Activated effector memory CD4-positive, alpha-beta T cell treated with anti-CD3 and anti-CD28 coated beads, Interleukin-2, amount 50 U/mL, for 16 hours (primary cell): ENCODE data around the gene PRKCA.
A peak's percentile ranks its signal among the peaks of the same experiment; 100 is the strongest.

Experiments
- DNase-seq: peaks from one replicate; pipeline ENCODE4 v3.0.0-alpha.2; 2020

Gene PRKCA

DNA sequence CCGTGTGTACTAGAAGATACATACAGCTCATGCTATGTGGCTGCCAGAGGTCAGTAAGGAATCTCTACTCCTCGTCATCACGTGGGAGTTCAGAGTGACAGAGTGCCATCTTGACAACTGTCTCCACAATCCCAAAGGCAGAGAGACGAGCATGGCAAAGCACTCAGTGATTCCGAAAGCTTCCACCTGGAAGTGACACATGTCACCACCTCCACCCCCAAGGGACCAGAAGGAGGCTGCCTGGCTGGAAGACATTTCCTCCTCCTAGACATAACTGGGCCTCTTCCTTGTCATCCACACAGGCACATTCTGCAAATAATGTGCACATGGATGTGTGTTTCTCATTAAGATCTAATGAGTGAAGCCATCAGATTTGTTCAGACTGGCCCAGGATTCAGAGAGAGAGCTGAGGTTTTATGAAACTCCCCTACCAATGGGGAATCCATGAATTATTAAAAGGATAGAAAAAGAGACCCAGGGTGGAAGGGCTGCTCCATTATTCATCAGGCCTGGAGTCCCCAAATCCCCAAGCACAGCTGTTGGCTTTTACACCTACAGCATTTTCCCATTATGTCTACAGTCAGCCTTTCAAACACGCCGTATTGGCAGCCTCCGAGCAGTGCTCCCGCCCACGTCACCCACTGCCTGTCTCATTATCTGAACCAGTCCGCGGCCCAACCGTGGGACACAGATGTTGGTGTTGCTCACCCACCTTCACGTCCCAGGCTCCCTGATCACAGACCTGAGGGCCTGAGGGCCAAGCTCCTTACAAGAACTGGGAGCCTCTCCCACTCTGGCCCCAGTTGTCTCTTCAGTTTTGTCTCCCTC, 529.2 kb downstream of the PRKCA start:
- no peak for DNase-seq

DNA sequence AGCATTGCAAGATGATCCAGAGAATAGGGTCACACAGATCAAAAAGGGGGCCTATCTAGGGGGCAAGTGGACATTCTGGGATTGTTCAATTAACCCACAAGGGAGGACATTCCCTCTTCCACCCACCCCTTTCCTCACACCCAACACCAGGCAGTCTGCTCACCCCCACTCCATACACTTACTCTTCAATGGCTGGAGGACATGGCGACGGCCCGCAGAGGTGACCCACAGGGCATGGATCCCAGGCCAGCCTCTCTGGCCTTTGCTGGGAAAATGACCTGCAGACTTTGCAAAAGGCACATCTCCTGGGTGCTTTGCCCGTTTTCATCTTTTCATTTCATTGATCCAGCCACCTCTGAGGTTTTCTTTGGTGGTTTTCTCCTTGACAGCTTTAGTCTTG, 530.8 kb downstream of the PRKCA start:
- no peak for DNase-seq

DNA sequence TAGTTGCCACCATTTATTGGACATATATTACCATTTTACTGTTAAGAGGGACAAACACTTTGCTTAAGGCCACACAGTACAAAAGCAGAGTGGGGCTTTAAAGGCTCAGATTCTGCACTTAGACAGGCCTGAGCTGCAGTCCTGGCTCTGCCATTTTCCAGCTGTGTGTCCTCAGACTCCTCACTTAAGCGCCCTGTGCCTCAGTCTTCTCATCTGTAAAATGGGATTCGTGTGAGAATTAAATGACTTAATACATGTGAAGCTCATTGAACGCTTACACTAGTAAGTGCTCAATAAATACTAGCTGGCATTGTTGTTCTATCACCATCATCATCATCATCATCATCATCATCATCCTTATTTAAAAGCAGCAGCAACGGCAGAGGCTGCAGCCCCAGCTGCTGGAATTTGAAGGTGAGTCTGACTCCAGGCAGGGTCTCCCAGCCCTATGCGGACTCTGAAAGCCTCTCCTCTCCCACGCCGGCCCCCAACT, 532.1 kb downstream of the PRKCA start:
- no peak for DNase-seq

DNA sequence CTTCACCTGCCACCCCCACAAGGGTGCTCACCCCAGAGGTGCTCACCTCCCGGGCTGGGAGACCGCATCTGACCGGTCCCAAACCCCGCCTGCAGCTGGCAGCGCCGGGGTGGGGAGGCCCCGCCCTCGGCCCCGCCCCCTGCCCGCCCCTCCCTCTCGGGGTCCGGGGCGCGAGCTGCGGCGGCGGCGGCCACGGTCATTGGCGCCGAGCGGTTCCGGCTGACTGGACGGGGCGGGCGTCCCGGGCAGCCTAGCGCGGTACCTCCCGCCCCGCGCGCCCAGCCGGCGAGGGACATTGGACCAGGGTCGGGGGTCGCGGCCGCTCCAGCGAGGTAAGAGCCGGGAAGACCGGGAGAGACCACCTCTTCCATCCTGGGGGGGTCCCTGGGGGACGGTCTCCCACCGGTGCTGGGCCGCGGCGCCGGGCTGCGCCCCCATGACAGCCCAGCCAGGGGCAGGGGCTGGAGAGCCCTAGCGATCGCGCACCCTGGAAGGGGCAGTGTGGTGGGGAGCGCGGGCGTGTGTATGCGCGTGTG, 532.6 kb downstream of the PRKCA start, which contains the start of gene CACNG5:
Gene CACNG5 (plus strand): TSS at position 199 of the 536 bp plus-strand sequence. CDS start 42,216 bp downstream, outside the sequence.
- no peak for DNase-seq

DNA sequence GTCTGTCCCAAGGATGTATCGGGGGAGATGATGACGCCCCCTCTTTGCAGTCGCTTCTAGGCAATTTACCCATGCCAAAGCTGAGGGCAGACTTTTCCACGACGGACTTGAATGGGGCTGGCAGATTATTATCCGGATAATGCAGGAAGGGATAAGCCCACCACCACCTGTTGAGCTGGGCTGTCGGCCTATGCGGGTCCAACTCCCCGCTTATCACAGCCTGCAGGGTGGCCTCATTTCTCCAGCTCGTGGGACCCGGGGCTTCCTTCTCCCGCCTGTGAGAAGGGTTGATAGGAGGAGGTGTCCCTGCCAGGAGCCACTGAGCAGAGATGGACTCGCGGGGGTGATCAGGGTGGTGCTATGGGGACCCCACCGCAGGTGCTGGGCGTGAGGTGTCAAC, 533.1 kb downstream of the PRKCA start:
- no peak for DNase-seq

DNA sequence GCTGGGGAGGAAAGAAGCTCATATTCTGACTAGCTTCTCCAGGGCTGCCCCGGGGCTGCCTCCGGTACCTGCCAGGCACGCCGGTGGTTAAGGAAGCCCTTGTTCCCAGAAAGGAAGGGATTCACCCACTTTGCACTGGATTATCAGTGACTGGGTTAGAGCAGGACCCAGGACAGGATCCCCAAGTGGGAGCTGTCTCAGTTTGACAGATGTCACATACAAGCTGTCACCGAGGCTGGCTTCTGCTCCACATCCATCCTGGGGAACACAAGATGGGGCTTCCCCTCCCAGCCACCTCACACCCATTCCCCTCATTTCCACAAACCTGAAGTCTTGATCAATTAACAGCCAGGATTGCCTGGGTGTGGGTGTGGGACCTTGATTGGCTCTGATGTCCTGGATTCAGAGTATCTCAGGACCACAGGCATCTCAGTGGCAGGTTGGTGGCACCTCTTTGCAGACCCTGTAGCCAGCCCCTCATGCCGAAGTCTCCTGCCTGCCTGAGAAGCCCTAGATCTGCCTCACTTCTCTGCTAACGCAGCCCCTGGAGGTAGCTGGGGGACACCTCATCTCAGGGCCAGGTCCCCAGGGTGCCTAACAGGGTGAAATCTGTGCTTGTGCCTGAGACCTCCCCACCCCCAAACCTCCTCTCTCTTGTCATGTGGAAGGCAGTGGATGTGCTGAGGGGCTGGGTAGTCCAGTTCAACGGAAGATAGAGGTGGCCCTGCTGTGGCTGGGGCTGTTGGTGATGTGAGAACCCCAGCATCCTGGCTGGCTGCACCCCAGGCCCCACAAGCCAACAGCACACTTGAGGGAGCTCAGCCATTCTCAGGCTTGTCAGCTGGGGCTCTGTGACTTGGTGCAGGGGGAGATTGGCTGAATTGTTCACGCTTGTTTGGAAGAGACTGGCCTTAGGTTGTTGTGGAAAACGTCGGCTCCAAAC, 533.9 kb downstream of the PRKCA start:
- DNase-seq: no peak

DNA sequence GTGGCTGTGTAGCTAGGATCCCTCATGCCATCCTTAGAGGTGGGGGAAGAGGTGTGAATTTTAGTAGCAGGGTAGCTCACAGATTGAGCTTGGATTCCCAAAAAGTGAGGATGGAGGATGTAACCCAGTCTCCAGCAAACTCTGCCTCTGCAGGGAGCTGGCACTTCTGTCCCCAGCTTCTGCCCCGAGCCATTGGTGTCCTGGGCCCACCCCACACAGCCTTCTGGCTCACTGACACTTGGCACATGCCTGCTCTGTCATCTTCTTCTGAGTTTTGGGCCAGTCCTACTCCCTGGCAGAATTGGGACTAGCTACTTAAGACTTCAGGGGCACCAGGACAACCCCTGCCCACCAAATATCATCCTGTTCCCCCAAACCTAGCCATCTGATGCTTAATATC, 534.8 kb downstream of the PRKCA start:
- no peak for DNase-seq

DNA sequence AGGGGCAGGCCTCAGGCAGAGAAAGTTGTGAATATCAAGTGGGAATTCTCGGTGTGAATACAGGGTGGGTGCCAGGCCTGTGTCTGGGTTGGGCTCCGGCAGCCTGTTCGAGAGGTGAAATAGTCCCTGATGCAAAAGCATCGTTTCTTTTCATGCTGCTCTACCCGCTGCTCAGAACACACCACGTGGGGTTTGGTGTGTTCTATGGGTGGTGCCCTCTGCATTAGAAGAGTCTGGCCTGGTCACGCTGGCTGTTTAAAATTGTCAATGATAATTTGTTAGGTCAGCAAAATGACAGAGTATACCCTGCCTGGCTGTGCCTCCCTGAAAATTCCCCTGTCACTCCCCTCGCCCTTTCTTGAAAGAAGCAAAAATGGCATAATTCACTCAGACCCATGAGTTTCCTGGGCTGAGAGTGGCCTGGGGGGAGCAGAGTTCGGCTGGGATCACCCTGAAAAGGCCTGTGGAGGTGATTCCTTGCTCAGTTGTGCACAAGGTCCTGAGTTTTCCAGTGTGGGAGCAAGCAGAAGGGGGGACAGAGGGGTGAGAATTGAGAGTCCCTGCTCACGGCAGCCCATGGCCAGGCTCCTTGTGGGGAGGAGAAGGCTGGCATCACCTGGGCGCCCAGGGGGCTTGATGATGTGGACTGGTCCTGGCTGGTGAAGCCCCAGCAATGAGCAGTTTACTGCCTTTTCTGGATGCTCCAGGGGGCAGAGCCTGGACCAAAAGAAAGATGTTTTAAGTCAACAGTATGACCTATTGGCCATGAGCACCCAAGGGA, 535.7 kb downstream of the PRKCA start:
- no peak for DNase-seq

DNA sequence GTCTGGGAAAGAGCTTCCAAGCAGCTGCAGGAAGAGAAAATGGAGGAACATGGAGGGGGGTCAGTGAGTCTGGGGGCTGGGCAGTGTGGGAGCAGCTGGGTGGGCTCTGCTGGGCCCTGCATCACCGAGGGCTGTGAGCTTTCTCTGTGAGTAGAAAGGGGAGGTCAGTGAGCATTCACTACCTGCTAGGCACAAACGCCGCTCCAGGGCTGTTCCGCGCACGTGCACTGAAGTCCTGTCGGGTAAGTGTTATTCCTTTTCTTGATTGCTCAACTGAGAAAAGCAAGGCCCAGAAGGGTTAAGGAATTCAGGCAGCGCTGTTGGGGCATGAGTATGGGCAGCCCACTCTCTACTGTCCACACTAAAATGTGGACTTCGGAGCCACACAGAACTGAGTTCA, 537.2 kb downstream of the PRKCA start:
- DNase-seq: no peak

DNA sequence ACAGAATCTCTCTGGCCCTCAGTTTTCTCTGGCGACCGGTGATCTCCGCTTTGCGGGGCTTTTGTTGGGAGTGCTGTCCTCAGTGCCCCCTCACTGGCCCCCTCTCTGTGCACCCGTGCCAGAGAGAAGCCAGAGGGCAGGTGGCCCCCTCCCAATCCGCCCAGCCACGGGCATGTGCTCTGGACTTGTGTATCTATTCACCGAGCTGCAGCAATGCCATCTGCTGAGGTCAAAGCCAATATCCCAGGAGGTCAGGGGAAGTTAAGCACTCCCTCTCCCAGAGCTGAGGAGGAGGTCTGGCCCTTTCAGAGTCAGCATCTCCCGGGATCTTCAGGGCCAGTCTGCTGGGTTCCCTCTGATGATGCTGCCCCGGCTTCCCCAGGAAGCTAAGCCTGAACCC, 537.6 kb downstream of the PRKCA start:
- DNase-seq: no peak

DNA sequence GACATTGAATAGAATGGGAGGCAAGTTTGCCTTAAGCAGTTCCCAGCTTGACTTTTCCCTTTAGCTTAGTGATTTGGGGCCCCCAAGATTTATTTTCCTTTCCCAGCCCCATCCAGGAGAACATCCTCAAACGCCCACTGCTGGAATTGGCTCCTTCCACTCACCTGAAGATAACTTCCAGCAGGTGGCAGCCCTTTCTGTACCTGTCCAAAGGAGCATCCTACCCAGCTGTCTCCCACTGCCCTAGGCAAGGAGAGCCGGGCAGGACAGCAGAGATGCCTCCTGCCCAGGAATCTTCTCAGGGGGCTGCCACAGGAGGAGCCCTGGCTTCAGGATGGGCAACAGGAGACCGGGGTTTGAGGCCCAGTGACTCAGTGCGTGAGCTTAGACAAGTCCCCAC, 538.9 kb downstream of the PRKCA start:
- DNase-seq: no peak

DNA sequence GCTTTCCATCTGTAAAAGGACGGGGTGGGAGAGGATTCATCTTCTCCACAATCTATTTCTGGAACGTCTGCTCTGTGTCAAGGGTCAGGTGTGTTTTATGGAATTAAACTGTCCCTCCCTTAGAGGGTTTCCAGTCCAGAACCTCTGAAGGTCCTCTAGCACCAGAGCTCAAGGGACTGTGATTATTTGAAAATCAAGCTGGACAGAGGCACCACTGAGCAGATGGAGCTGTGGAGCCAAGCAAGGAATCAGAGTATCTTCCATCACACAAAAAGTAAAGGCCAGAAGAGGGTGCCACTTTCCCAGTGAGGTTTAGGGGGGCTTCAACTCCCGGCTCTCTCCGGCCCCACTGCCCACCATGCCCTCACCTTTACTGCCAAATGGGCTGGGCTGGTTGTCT, 539.3 kb downstream of the PRKCA start:
- DNase-seq: no peak

DNA sequence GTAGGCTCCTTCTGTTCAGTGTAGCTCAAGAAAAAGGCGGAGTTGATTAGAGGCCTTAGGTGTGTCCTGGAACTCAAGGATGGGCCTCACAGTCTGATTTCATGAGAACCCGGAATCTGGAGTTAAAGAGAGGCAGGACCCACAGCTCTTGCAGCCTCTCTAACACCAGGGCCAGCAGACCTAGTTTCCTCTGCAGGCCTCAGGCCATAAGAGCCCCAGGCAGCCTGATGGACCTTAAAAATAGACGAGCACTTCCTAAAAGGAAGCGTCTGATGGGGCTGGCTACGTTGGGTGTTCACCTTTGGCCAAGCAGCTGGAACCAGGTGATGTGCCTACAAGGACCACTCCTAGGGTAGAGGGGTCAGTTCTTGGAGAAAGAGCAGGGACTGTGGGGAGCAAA, 540.1 kb downstream of the PRKCA start:
- DNase-seq: no peak

DNA sequence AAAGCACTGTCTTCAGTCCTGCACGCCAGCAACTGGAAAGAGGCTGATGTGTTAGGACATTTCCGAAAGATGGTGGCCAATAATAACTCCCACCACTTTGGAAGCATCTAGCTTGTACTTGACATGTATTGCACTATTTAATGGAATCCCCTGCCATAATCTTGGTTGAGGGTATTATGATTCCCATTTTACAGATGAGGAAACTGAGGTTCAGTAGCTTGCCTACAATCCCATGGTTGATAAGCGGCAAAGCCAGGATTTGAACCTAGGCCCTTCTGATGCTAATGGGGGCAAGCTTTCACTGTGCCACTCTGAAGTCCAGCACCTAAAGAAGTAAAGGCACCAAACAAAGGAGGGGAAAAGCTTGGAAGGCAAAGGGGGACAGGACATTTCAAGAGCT, 540.5 kb downstream of the PRKCA start:
- DNase-seq: no peak

DNA sequence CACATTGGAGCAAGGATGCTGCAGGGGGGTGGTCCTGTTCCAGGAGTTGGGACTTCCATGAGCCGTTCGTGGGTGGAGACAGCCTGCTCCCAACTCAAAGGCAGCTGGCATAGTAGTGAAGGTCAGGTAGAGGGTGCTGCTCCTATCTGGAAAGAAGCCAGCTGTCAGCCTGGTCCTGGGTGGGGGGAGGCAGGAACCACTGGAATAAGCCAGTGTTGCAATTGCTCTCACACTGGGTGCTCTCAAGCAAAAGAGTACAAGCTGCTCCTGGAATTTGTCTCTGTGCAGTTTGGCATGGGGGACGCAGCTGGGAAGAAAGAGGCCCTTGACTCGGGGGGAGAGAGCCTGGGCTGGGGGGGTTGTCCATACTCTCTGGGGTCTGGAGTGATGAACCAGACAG, 541.2 kb downstream of the PRKCA start:
- DNase-seq: no peak

DNA sequence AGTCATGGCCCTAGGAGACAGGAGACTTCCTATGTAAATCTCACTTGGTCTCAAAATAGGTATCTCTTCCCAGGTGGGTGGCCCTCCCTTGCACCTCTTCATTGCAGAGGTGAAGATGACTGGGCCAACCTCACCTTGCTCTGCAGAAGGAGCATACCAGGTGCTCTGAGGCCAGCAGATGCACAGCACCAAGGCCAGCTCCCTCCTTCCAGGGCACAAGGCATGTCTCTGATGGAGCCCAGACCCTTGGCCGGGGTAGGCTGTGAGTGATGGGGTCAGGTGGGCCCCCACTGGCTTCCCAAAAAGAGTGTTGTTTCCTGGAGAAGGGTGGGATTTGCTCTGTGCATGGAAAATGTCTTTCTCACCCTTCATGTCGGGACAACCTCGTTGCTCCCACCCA, 545.3 kb downstream of the PRKCA start:
- no peak for DNase-seq

DNA sequence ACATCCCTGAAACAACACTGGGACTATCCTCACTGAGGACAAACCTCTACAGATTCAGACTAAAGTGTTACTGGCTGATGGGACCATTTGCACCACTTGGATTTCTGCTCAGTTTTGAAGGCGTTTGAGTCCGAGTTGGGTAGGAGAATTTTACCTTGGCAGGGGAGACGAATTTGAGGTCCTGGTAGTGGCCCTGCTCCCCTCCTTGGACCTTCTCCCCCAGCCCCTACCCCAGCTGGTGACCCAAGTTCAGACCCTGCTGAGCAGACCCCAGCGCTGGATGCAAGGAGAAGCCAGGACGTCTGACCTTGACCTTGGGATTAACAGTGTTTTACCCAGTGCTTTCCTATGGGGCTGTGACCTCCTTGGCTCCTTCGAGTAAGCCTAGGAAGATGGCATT, 546.1 kb downstream of the PRKCA start:
- DNase-seq: no peak

DNA sequence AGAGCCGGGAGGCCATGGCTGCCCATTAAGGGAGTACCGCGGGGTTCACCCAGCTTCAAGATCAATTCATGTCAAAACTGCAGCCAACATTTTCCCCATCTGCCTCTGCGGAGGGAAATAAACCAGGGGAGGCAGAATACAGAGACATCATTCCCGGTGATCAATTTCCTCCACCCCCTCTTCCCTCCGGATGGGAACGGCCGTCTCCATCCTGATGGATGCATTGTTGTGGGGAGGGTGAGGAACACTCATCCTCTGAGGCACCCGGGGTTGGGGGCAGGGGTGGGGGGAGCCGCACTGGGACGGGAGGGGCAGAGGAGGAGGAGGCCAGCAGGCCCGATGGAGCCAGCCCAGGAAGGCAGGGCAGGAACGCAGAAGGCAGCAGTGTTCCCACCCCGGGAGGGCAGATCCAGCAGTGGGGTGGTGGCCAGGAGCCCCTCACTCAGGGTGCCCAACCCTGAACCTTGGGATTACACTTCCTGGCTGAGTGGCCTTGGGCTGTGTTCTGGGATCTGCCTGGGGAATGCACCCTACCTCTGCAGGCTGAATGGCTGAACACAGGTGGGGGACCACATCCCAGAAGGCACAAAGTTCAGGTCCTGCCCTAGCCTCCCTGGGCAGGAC, 546.7 kb downstream of the PRKCA start:
- DNase-seq: no peak

DNA sequence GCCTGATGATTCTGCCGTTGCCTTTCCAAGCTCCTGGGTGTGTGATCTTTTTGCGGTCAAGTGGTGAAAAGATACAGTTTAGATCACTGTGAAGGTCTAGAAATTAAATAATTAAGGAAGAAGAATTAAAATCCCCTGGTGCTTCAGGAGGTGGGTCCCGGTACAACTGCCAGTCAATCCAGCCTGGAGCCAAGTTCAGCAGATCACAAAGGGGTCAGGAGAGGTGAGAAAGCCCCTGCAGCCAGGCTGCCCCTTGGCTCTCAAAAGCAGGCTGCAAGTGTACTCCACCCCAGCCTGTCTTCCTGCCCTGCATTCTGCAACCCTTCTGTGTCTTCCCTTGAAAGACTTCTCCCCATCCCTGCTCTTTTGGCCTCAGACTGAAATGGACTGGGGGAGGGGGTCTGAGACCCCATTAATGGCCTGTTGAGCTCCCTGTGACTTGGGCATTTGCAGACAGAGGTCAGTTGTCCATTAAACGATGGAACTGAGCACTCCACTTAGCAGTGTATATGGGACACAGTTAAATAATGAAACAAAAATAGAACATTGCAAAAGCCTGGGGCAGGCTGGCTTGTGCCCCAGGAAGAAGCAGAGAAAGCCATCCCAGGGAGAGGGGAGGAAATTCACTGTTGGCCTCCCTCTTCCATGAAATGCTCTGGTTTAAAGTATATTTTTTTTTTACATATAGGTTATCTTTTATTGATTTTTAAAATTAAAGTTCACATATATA, 547.6 kb downstream of the PRKCA start:
- DNase-seq: no peak

DNA sequence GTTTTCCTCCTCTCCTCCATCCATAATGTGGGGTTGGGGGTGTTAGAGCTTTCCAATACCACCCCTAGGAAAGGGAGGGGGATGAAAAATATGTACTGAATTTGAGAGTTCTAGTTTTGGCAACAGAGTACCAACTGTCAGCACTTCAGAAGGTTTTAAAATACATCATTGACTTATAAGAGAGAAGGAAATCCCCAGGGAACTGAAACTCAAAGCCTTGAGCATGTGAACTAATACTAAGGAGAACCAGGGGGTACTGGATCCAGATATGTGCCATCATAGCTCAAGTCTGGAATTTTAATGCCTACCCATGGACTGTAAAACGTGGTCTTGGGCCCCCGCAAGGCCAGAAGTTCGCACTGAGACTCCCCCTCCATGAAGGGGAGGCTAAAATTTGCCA, 548.3 kb downstream of the PRKCA start:
- no peak for DNase-seq

DNA sequence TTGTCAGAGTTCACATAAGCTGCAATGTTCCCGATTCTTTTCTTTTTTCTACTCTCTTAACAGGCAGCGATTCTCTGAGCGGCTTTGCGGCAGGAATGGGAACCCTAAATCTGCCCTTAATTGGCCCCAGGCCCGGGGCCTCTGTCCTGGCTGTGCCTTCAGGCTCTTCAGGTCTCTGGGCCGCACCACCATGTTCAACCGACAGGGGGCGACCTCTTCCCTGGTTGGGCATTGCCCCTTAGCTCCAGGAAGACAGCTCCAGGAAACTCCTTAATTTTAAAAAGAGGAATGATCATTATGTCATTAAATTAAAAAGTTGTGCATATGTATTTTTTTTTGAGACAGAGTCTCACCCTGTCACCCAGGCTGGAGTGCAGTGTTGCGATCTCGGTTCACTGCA, 552.8 kb downstream of the PRKCA start:
- peak; percentile 75 for DNase-seq
